Dermis microvascular lymphatic vessel endothelial cell (primary cell): ENCODE measurements around the gene SLC17A5. TPM values are rescaled to one million over a fixed set of nuclear protein-coding genes. Genes with fewer than 3 reads are reported as not detected.
A peak's percentile ranks its signal among the peaks of the same experiment; 100 is the strongest.
"Not testable (repeated sequence)": the region's sequence is repeated elsewhere in the genome, so short reads cannot be mapped to it uniquely, and the experiment has no call there.

Experiments used
- DNase-seq, 2 donors: peaks; one replicate each; pipeline versions ENCODE4 v3.0.0 to v3.0.0-alpha.2; 2010; ENCODE audit warnings: low read depth in 2 of 2
- total RNA-seq: library from RNA; depleted of rRNA; stranded (reverse); fragments of >200 nt; gene quantifications from 2 replicates; pipeline ENCODE4 v1.2.1, GENCODE V29; 2014

Gene SLC17A5
- total RNA-seq, 1 donor from 2014 or later: 22.6 TPM

GRCh38 chr6:73614802-73615201 lies 39.0 kb downstream of the SLC17A5 start:
- DNase-seq: no peak

- DNase-seq: no peak
Measured at GRCh38 chr6:73613806-73614536, 39.8 kb downstream of the SLC17A5 start.

- no peak for DNase-seq
Measured at GRCh38 chr6:73612611-73613010, 41.2 kb downstream of the SLC17A5 start.

GRCh38 chr6:73610444-73611275 lies 43.1 kb downstream of the SLC17A5 start:
- DNase-seq: peak; percentile 43 to 60

GRCh38 chr6:73608761-73609160 lies 45.0 kb downstream of the SLC17A5 start:
- no peak for DNase-seq

GRCh38 chr6:73606428-73606827 lies 47.4 kb downstream of the SLC17A5 start:
- no peak for DNase-seq

GRCh38 chr6:73604461-73604860 lies 49.3 kb downstream of the SLC17A5 start:
- DNase-seq: no peak

- no peak for DNase-seq
Measured at GRCh38 chr6:73604020-73604419, 49.8 kb downstream of the SLC17A5 start.

GRCh38 chr6:73586416-73586974 lies 67.3 kb downstream of the SLC17A5 start:
- peak in 1 of 2 donors; percentile 12 for DNase-seq

GRCh38 chr6:73585566-73586415 lies 68.0 kb downstream of the SLC17A5 start:
- DNase-seq: peak; percentile 35 to 89

GRCh38 chr6:73581293-73581692 lies 72.5 kb downstream of the SLC17A5 start:
- no peak for DNase-seq

- peak; percentile 84 to 98 for DNase-seq
Measured at GRCh38 chr6:73580247-73581149, 73.3 kb downstream of the SLC17A5 start.

- DNase-seq: peak in 1 of 2 donors; percentile 63
Measured at GRCh38 chr6:73579851-73580246, 73.9 kb downstream of the SLC17A5 start.

- peak in 1 of 2 donors; percentile 30 for DNase-seq
Measured at GRCh38 chr6:73579389-73579788, 74.4 kb downstream of the SLC17A5 start.

- DNase-seq: no peak
Measured at GRCh38 chr6:73577676-73578075, 76.1 kb downstream of the SLC17A5 start.

- DNase-seq: not testable (repeated sequence)
Measured at GRCh38 chr6:73572531-73572930, 81.3 kb downstream of the SLC17A5 start.

GRCh38 chr6:73571218-73572181 lies 82.3 kb downstream of the SLC17A5 start:
- not testable (repeated sequence) for DNase-seq

- DNase-seq: no peak
Measured at GRCh38 chr6:73569121-73569520, 84.7 kb downstream of the SLC17A5 start.

- peak; percentile 52 to 63 for DNase-seq
Measured at GRCh38 chr6:73566954-73567591, 86.7 kb downstream of the SLC17A5 start.
